Rectal smooth muscle tissue (tissue), 1 donor: ENCODE data around the gene TMEM63B.
"Not testable (repeated sequence)": the region's sequence is repeated elsewhere in the genome, so short reads cannot be mapped to it uniquely, and the experiment has no call there.

Experiments
- H3K27ac ChIP-seq: one replicate; pipeline ENCODE4 v1.7.0; 2013; ENCODE audit warnings: low read depth, low read length, inconsistent platforms
- H3K27me3 ChIP-seq: one replicate; pipeline ENCODE4 v1.7.0; 2013; ENCODE audit warnings: low read length; ENCODE audit not compliant: control insufficient read depth, insufficient read depth
- H3K36me3 ChIP-seq: one replicate; pipeline ENCODE4 v1.7.0; 2013; ENCODE audit warnings: low read length; ENCODE audit not compliant: control insufficient read depth, insufficient read depth
- H3K4me1 ChIP-seq: one replicate; pipeline ENCODE4 v1.7.0; 2013; ENCODE audit warnings: low read length; ENCODE audit not compliant: control insufficient read depth, insufficient read depth
- H3K4me3 ChIP-seq: one replicate; pipeline ENCODE4 v1.7.0; 2013; ENCODE audit warnings: low read length
- H3K9ac ChIP-seq: one replicate; pipeline ENCODE4 v1.7.0; 2013; ENCODE audit warnings: low read length

TMEM63B gene

GRCh38 chr6:44143731-44144130 lies 16.4 kb downstream of the TMEM63B start:
- peaks cover 23% of the 10 kb centered on the region for H3K36me3 ChIP-seq
- H3K27me3 ChIP-seq: no peaks in the 10 kb centered on the region
- H3K9ac ChIP-seq: no peak overlapping the region
- no peak overlapping the region for H3K4me3 ChIP-seq
- H3K27ac ChIP-seq: no peak overlapping the region
- no peaks in the 10 kb centered on the region for H3K4me1 ChIP-seq

- peaks cover 20% of the 10 kb centered on the region for H3K36me3 ChIP-seq
- H3K9ac ChIP-seq, H3K27me3 ChIP-seq, H3K4me1 ChIP-seq, H3K4me3 ChIP-seq, H3K27ac ChIP-seq: not testable (repeated sequence)
Measured at GRCh38 chr6:44144536-44144935, 17.2 kb downstream of the TMEM63B start.

GRCh38 chr6:44145839-44146238 lies 18.5 kb downstream of the TMEM63B start:
- peaks cover 15% of the 10 kb centered on the region for H3K36me3 ChIP-seq

GRCh38 chr6:44146685-44147084 lies 19.3 kb downstream of the TMEM63B start:
- Histone ChIP-seq H3K27me3 (no peaks in the 10 kb centered on the region), H3K36me3 (peaks cover 15% of the 10 kb centered on the region)

More at GRCh38 chr6:44145839-44146238, 18.5 kb downstream of the TMEM63B start:
- H3K4me1 ChIP-seq: no peaks in the 10 kb centered on the region
- no peak overlapping the region for H3K9ac ChIP-seq
- no peak overlapping the region for H3K27ac ChIP-seq
- H3K4me3 ChIP-seq: no peak overlapping the region
- H3K27me3 ChIP-seq: no peaks in the 10 kb centered on the region

GRCh38 chr6:44147256-44147655 lies 19.9 kb downstream of the TMEM63B start:
- no peaks in the 10 kb centered on the region for H3K27me3 ChIP-seq
- peaks cover 15% of the 10 kb centered on the region for H3K36me3 ChIP-seq

More at GRCh38 chr6:44146685-44147084, 19.3 kb downstream of the TMEM63B start:
- H3K4me3 ChIP-seq: no peak overlapping the region
- no peaks in the 10 kb centered on the region for H3K4me1 ChIP-seq
- no peak overlapping the region for H3K9ac ChIP-seq
- H3K27ac ChIP-seq: no peak overlapping the region

GRCh38 chr6:44148306-44148705 lies 21.0 kb downstream of the TMEM63B start:
- Histone ChIP-seq H3K27ac (no peak overlapping the region), H3K9ac (no peak overlapping the region), H3K36me3 (peaks cover 18% of the 10 kb centered on the region)

More at GRCh38 chr6:44147256-44147655, 19.9 kb downstream of the TMEM63B start:
- Histone ChIP-seq H3K9ac (no peak overlapping the region), H3K27ac (no peak overlapping the region), H3K4me1 (no peaks in the 10 kb centered on the region), H3K4me3 (no peak overlapping the region)

GRCh38 chr6:44149369-44150012 lies 22.1 kb downstream of the TMEM63B start:
- no peaks in the 10 kb centered on the region for H3K4me1 ChIP-seq
- no peak overlapping the region for H3K4me3 ChIP-seq
- H3K27me3 ChIP-seq: no peaks in the 10 kb centered on the region
- H3K9ac ChIP-seq: no peak overlapping the region
- peaks cover 13% of the 10 kb centered on the region for H3K36me3 ChIP-seq
- no peak overlapping the region for H3K27ac ChIP-seq

More at GRCh38 chr6:44148306-44148705, 21.0 kb downstream of the TMEM63B start:
- Histone ChIP-seq H3K4me1 (no peaks in the 10 kb centered on the region), H3K27me3 (no peaks in the 10 kb centered on the region), H3K4me3 (no peak overlapping the region)

- Histone ChIP-seq H3K27ac (no peak overlapping the region), H3K4me1 (no peaks in the 10 kb centered on the region), H3K36me3 (peaks cover 13% of the 10 kb centered on the region), H3K9ac (no peak overlapping the region), H3K4me3 (no peak overlapping the region), H3K27me3 (no peaks in the 10 kb centered on the region)
Measured at GRCh38 chr6:44150317-44150917, 23.1 kb downstream of the TMEM63B start.

GRCh38 chr6:44151348-44152108 lies 24.2 kb downstream of the TMEM63B start:
- no peaks in the 10 kb centered on the region for H3K27me3 ChIP-seq
- peak overlapping the region; percentile 32 for H3K9ac ChIP-seq
- H3K4me1 ChIP-seq: no peaks in the 10 kb centered on the region
- peaks cover 10% of the 10 kb centered on the region for H3K36me3 ChIP-seq
- H3K27ac ChIP-seq: no peak overlapping the region
- no peak overlapping the region for H3K4me3 ChIP-seq

GRCh38 chr6:44152109-44152461 lies 24.7 kb downstream of the TMEM63B start:
- Histone ChIP-seq H3K9ac (no peak overlapping the region), H3K4me1 (no peaks in the 10 kb centered on the region), H3K27me3 (no peaks in the 10 kb centered on the region), H3K36me3 (peaks cover 7% of the 10 kb centered on the region), H3K27ac (no peak overlapping the region), H3K4me3 (no peak overlapping the region)

GRCh38 chr6:44152533-44152932 lies 25.2 kb downstream of the TMEM63B start:
- Histone ChIP-seq H3K4me3 (no peak overlapping the region), H3K27ac (no peak overlapping the region), H3K36me3 (peaks cover 5% of the 10 kb centered on the region), H3K4me1 (no peaks in the 10 kb centered on the region), H3K27me3 (no peaks in the 10 kb centered on the region), H3K9ac (no peak overlapping the region)

GRCh38 chr6:44154067-44154466 lies 26.7 kb downstream of the TMEM63B start:
- Histone ChIP-seq H3K4me3 (no peak overlapping the region), H3K36me3 (peaks cover 3% of the 10 kb centered on the region), H3K27ac (no peak overlapping the region), H3K27me3 (no peaks in the 10 kb centered on the region), H3K4me1 (no peaks in the 10 kb centered on the region), H3K9ac (no peak overlapping the region)
